OCI-LY3 (cell line): ENCODE measurements around the gene PPP2R2D.

Experiments used
- H2AFZ ChIP-seq: fragments of 200-600, 300-600 bp; shearing (Covaris generic); 2 replicates; pipeline ENCODE4 v1.6.0; 2014; ENCODE audit warnings: antibody characterized with exemption, low read depth, low read length
- H3K27ac ChIP-seq: fragments of 200-600, 300-600 bp; sonication (generic); 2 replicates; pipeline ENCODE4 v1.5.1; 2014; ENCODE audit warnings: mild to moderate bottlenecking, low read length, moderate library complexity, mixed read lengths
- H3K27me3 ChIP-seq: fragments of 200-600, 300-600 bp; sonication (generic); 2 replicates; pipeline ENCODE4 v1.6.1; 2014; ENCODE audit warnings: low read depth, low read length, mixed read lengths
- H3K36me3 ChIP-seq: fragments of 200-600, 300-600 bp; sonication (generic); replicated peaks from 2 replicates; pipeline ENCODE3; 2014; ENCODE audit warnings: low read depth, low read length, mixed read lengths
- H3K4me1 ChIP-seq: fragments of 300-600, 200-600 bp; sonication (generic); 2 replicates; pipeline ENCODE4 v1.6.1; 2014; ENCODE audit warnings: low read length, mixed read lengths
- H3K4me2 ChIP-seq: fragments of 200-600, 300-600 bp; sonication (generic); 2 replicates; pipeline ENCODE4 v1.6.1; 2014; ENCODE audit warnings: low read length, mixed read lengths
- H3K4me3 ChIP-seq: fragments of 300-600, 200-600 bp; sonication (generic); 2 replicates; pipeline ENCODE4 v1.5.1; 2014; ENCODE audit warnings: antibody characterized with exemption, mild to moderate bottlenecking, low read length, moderate library complexity
- H3K79me2 ChIP-seq: fragments of 300-600, 200-600 bp; shearing (Covaris generic); 2 replicates; pipeline ENCODE4 v1.6.1; 2014; ENCODE audit warnings: mild to moderate bottlenecking, low read length, mixed read lengths
- H3K9ac ChIP-seq: fragments of 300-600, 200-600 bp; shearing (Covaris generic); 2 replicates; pipeline ENCODE4 v1.6.0; 2014; ENCODE audit warnings: mild to moderate bottlenecking, low read length, moderate library complexity
- H3K9me3 ChIP-seq: fragments of 200-600, 300-600 bp; shearing (Covaris generic); 2 replicates; pipeline ENCODE4 v1.6.1; 2014; ENCODE audit warnings: low read length, mixed read lengths; ENCODE audit not compliant: insufficient read depth
- H4K20me1 ChIP-seq: fragments of 200-600, 300-600 bp; sonication (generic); 2 replicates; pipeline ENCODE4 v1.6.1; 2016; ENCODE audit warnings: low read length, mixed read lengths; ENCODE audit not compliant: insufficient read depth
- CTCF ChIP-seq: fragments of 200-600, 300-600 bp; sonication (generic); IDR thresholded peaks from 2 replicates; pipeline ENCODE4 v1.5.1; 2014; ENCODE audit warnings: antibody characterized with exemption, low read length, low read depth
- EZH2phosphoT487 ChIP-seq: fragments of 200-600 bp; shearing (Covaris generic); IDR thresholded peaks from 2 replicates; pipeline ENCODE4 v1.6.1; 2018; ENCODE audit warnings: antibody characterized with exemption, mixed run types, low read depth

PPP2R2D gene

GRCh38 chr10:131963811-131964210, 63.0 kb downstream of the PPP2R2D start:
- TF ChIP-seq EZH2phosphoT487, result no peak
- no peak for TF ChIP-seq CTCF
- no peaks in the 10 kb centered on the region for H3K9me3 ChIP-seq
- H3K36me3 ChIP-seq, result no peaks in the 10 kb centered on the region

GRCh38 chr10:131964298-131964697, 63.5 kb downstream of the PPP2R2D start:
- no peaks in the 10 kb centered on the region for H3K9me3 ChIP-seq
- no peak overlapping the region for H2AFZ ChIP-seq
- no peaks in the 10 kb centered on the region for H4K20me1 ChIP-seq
- no peak overlapping the region for H3K4me3 ChIP-seq
- no peaks in the 10 kb centered on the region for H3K27me3 ChIP-seq
- H3K4me2 ChIP-seq, result no peak overlapping the region
- TF ChIP-seq EZH2phosphoT487, result no peak
- TF ChIP-seq CTCF, result no peak
- no peaks in the 10 kb centered on the region for H3K36me3 ChIP-seq
- H3K9ac ChIP-seq, result no peak overlapping the region
- no peak overlapping the region for H3K27ac ChIP-seq
- H3K4me1 ChIP-seq, result no peaks in the 10 kb centered on the region
- H3K79me2 ChIP-seq, result no peaks in the 10 kb centered on the region

More at GRCh38 chr10:131963811-131964210, 63.0 kb downstream of the PPP2R2D start:
- no peak overlapping the region for H3K4me3 ChIP-seq
- no peak overlapping the region for H3K27ac ChIP-seq
- no peak overlapping the region for H3K4me2 ChIP-seq
- H3K27me3 ChIP-seq, result no peaks in the 10 kb centered on the region
- H4K20me1 ChIP-seq, result no peaks in the 10 kb centered on the region
- H2AFZ ChIP-seq, result no peak overlapping the region
- H3K79me2 ChIP-seq, result no peaks in the 10 kb centered on the region
- no peak overlapping the region for H3K9ac ChIP-seq
- no peaks in the 10 kb centered on the region for H3K4me1 ChIP-seq

- Histone ChIP-seq H3K9ac (no peak overlapping the region), H3K4me3 (no peak overlapping the region), H3K36me3 (no peaks in the 10 kb centered on the region), H4K20me1 (peaks cover under 1% of the 10 kb centered on the region; the same call in 1 of the 2 replicates), H2AFZ (no peak overlapping the region), H3K27ac (no peak overlapping the region), H3K79me2 (0 out of 2 replicates have a peak, but pooled peaks cover 1% of the 10 kb centered on the region), H3K4me1 (no peaks in the 10 kb centered on the region), H3K4me2 (no peak overlapping the region), H3K9me3 (no peaks in the 10 kb centered on the region), H3K27me3 (no peaks in the 10 kb centered on the region)
- TF ChIP-seq EZH2phosphoT487 (no peak), CTCF (no peak)
These were observed 68.1 kb downstream of the PPP2R2D start for GRCh38 chr10:131968949-131969348.

- Histone ChIP-seq H3K27ac (no peak overlapping the region), H3K79me2 (peaks cover 13% of the 10 kb centered on the region), H4K20me1 (peaks cover 17% of the 10 kb centered on the region; the same call in 1 of the 2 replicates), H3K4me1 (no peaks in the 10 kb centered on the region), H3K4me2 (no peak overlapping the region), H3K4me3 (no peak overlapping the region), H2AFZ (no peak overlapping the region), H3K9ac (no peak overlapping the region), H3K9me3 (no peaks in the 10 kb centered on the region), H3K27me3 (no peaks in the 10 kb centered on the region), H3K36me3 (no peaks in the 10 kb centered on the region)
- no peak for TF ChIP-seq EZH2phosphoT487
- no peak for TF ChIP-seq CTCF
These were observed 70.1 kb downstream of the PPP2R2D start for GRCh38 chr10:131970946-131971345.
